Endothelial cell of umbilical vein (primary cell): ENCODE results near the gene CXCL16. TPM values are rescaled to one million over a fixed set of nuclear protein-coding genes. Genes with fewer than 3 reads are reported as not detected.

Experiments used
- BruUV-seq: library from RNA; stranded (reverse); fragments of 400-500 nt; replicated peaks from 2 replicates; lab custom pipeline; 2021; lab: Mats Ljungman, UMichigan
- CTCF ChIA-PET: fragments of 300-600, 350-600 bp; sonication (Branson Sonifier 250); formaldehyde crosslinking; loops from one replicate; lab custom pipeline; 2021; ENCODE audit warnings: antibody characterized with exemption, inconsistent platforms; lab: Charles Lee
- POLR2A ChIA-PET: fragments of 300-600, 350-600 bp; sonication (Branson Sonifier 250); formaldehyde crosslinking; loops from one replicate; lab custom pipeline; 2021; ENCODE audit warnings: antibody characterized with exemption, inconsistent platforms; lab: Charles Lee
- DNase-seq: peaks from one replicate; pipeline ENCODE4 v3.0.0-alpha.2; 2011; ENCODE audit warnings: low read depth, low spot score
- FAIRE-seq: peaks from 2 replicates; lab custom pipeline; 2011; peaks lifted over from hg19 to GRCh38; lab: Jason Lieb, UNC
- H2AFZ ChIP-seq: 2 replicates; pipeline ENCODE4 v1.6.0; 2012; ENCODE audit warnings: low read depth, low read length, control low read depth, inconsistent platforms
- H3K27ac ChIP-seq: 2 replicates; pipeline ENCODE4 v1.5.1; 2011; ENCODE audit warnings: low read depth, mild to moderate bottlenecking, control low read depth, low read length, moderate library complexity; ENCODE audit not compliant: insufficient read depth
- H3K27me3 ChIP-seq, 2 experiments: 2 replicates each; pipeline versions ENCODE4 v1.6.0 to v1.6.1; 2011; ENCODE audit warnings: low read length in 2 of 2, mixed read lengths in 1 of 2; ENCODE audit not compliant: control insufficient read depth in 2 of 2, insufficient read depth in 2 of 2
- H3K36me3 ChIP-seq, 2 experiments: 2 replicates in 1 of 2; 3 replicates in 1 of 2; pipeline ENCODE4 v1.5.1; 2011; ENCODE audit warnings: low read length in 2 of 2, mild to moderate bottlenecking in 1 of 2, moderate library complexity in 1 of 2; ENCODE audit not compliant: control insufficient read depth in 2 of 2, insufficient read depth in 2 of 2; ENCODE audit errors: extremely low read depth in 1 of 2
- H3K4me1 ChIP-seq: 3 replicates; pipeline ENCODE4 v1.5.1; 2011; ENCODE audit warnings: mild to moderate bottlenecking, low read length; ENCODE audit not compliant: control insufficient read depth, insufficient read depth; ENCODE audit errors: extremely low read depth
- H3K4me2 ChIP-seq: 2 replicates; pipeline ENCODE4 v1.6.1; 2011; ENCODE audit warnings: low read length, control low read depth, mixed read lengths; ENCODE audit not compliant: insufficient read depth
- H3K4me3 ChIP-seq, 3 experiments: fragments of 200-600 bp in 1 of 3; sonication (generic), shearing (Covaris generic) in 1 of 3; replicated peaks in 1 of 3; 2 replicates each; pipeline ENCODE4 v1.5.1; 2011 to 2016; ENCODE audit warnings: control low read depth in 3 of 3, low read length in 3 of 3, mild to moderate bottlenecking in 2 of 3, inconsistent platforms in 1 of 3, low read depth in 1 of 3, moderate library complexity in 1 of 3; ENCODE audit not compliant: insufficient read depth in 1 of 3
- H3K79me2 ChIP-seq: 2 replicates; pipeline ENCODE4 v1.6.0; 2012; ENCODE audit warnings: low read length, inconsistent platforms; ENCODE audit not compliant: control insufficient read depth, insufficient read depth
- H3K9ac ChIP-seq: replicated peaks from 2 replicates; pipeline ENCODE3; 2011; ENCODE audit warnings: low read length, control low read depth; ENCODE audit not compliant: insufficient read depth; ENCODE audit errors: extremely low read depth
- H3K9me1 ChIP-seq: replicated peaks from 3 replicates; pipeline ENCODE4 v1.6.0; 2011; ENCODE audit warnings: mild to moderate bottlenecking, low read length; ENCODE audit not compliant: control insufficient read depth, insufficient read depth; ENCODE audit errors: extremely low read depth
- H3K9me3 ChIP-seq: replicated peaks from 2 replicates; pipeline ENCODE4 v1.5.1; 2012; ENCODE audit warnings: low read length, inconsistent platforms; ENCODE audit not compliant: control insufficient read depth, insufficient read depth
- H4K20me1 ChIP-seq: replicated peaks from 2 replicates; pipeline ENCODE3; 2011; ENCODE audit warnings: mild to moderate bottlenecking, low read length; ENCODE audit not compliant: control insufficient read depth, insufficient read depth; ENCODE audit errors: extremely low read depth
- EZH2 ChIP-seq: IDR thresholded peaks from 2 replicates; pipeline ENCODE4 v1.6.1; 2012; ENCODE audit warnings: borderline replicate concordance, low read depth, mild to moderate bottlenecking, moderate library complexity, low read length, inconsistent platforms; ENCODE audit not compliant: severe bottlenecking
- FOS ChIP-seq: IDR thresholded peaks from 2 replicates; pipeline ENCODE4 v1.6.1; 2011; ENCODE audit warnings: mild to moderate bottlenecking, low read length, moderate library complexity, borderline replicate concordance; ENCODE audit not compliant: insufficient read depth
- GATA2 ChIP-seq: IDR thresholded peaks from 2 replicates; pipeline ENCODE4 v1.7.0; 2011; ENCODE audit warnings: low read depth, mild to moderate bottlenecking, moderate library complexity, mixed read lengths, low read length; ENCODE audit not compliant: insufficient read length, insufficient read depth
- JUN ChIP-seq: IDR thresholded peaks from 2 replicates; pipeline ENCODE4 v1.6.1; 2011; ENCODE audit warnings: borderline replicate concordance, low read depth; ENCODE audit not compliant: insufficient read length, insufficient read depth
- MYC ChIP-seq: IDR thresholded peaks from one replicate; pipeline ENCODE4 v1.6.1; 2011; ENCODE audit warnings: mild to moderate bottlenecking, low read depth, low read length
- POLR2A ChIP-seq: IDR thresholded peaks from 2 replicates; pipeline ENCODE4 v1.6.1; 2012; ENCODE audit warnings: low read depth, mild to moderate bottlenecking, control low read depth, low read length
- POLR2AphosphoS5 ChIP-seq: IDR thresholded peaks from 2 replicates; pipeline ENCODE4 v1.6.1; 2012; ENCODE audit warnings: low read depth, mild to moderate bottlenecking, control low read depth, low read length, moderate library complexity; ENCODE audit not compliant: insufficient read depth
- dilution Hi-C: fragments of 300-500 bp; cut with MboI; formaldehyde crosslinking; loops from one replicate; pipeline ENCODE4 v1.15.0; 2019; ENCODE audit warnings: low sequenced_read_pairs; ENCODE audit not compliant: extremely low pct_ligation_motif_present
- intact Hi-C: fragments of 100-400 bp; cut with micrococcal nuclease; formaldehyde crosslinking; loops from one replicate; pipeline ENCODE4 v1.10.0; 2022
- polyA plus RNA-seq, 4 experiments: library from polyadenylated mRNA; depleted of rRNA in 3 of 4; stranded (reverse) in 3 of 4; unstranded in 1 of 4; fragments of >200 nt; gene quantifications; 2 replicates each; pipeline versions ENCODE4 v1.2.1 to v1.2.3, GENCODE V29; 2011 to 2012; ENCODE audit warnings: missing spikeins in 1 of 4
- total RNA-seq: library from RNA; stranded (reverse); gene quantifications from 2 replicates; pipeline ENCODE4 v1.2.3, GENCODE V29; 2021
- TF ChIP-seq, protein P1 (sequence below): IDR thresholded peaks from 2 replicates; pipeline ENCODE4 v1.6.1; 2011; ENCODE audit not compliant: insufficient read depth, insufficient read length
- TF ChIP-seq, protein P2 (sequence below), 2 donors: IDR thresholded peaks; 1 replicate in 1 of 2; 2 replicates in 1 of 2; pipeline ENCODE4 v1.5.1; 2011; ENCODE audit warnings: low read length in 2 of 2, mild to moderate bottlenecking in 2 of 2, moderate library complexity in 2 of 2, control low read depth in 1 of 2, inconsistent platforms in 1 of 2, low read depth in 1 of 2; ENCODE audit not compliant: insufficient read depth in 1 of 2; ENCODE audit errors: extremely low read depth in 1 of 2

CXCL16 gene
- total and polyA plus RNA-seq, 2 donors (not counting 3 experiments of a cell fraction or from before 2014, with no cell fraction given): 4.8 to 6.1 TPM

DNA sequence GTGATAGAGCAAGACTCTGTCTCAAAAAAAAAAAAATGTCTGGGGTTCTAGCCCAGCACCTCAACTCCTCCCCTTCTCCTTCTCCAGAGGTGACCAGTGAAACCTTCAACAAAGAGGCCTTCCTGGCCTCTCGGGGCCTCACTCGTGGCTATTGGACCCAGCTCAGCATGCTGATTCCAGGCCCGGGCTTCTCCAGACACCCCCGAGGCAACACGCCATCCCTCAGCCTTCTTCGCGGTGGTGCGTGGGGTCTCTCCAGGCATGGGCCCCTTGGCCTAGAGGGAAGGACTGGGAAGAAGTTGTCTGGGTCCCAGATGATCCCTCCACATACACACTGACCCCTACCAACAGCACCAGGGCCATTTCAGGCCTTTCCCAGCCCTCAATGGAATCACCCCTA is 3.5 kb upstream of the CXCL16 start:
- H3K4me3 ChIP-seq: no peak overlapping the region
- POLR2A ChIA-PET: no interaction called here
- H3K9ac ChIP-seq: no peak overlapping the region
- no peaks in the 10 kb centered on the region for H3K79me2 ChIP-seq
- no peak overlapping the region for H3K27ac ChIP-seq
- TF ChIP-seq, protein P1, sequence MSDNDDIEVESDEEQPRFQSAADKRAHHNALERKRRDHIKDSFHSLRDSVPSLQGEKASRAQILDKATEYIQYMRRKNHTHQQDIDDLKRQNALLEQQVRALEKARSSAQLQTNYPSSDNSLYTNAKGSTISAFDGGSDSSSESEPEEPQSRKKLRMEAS: no peak
- TF ChIP-seq, protein P2, sequence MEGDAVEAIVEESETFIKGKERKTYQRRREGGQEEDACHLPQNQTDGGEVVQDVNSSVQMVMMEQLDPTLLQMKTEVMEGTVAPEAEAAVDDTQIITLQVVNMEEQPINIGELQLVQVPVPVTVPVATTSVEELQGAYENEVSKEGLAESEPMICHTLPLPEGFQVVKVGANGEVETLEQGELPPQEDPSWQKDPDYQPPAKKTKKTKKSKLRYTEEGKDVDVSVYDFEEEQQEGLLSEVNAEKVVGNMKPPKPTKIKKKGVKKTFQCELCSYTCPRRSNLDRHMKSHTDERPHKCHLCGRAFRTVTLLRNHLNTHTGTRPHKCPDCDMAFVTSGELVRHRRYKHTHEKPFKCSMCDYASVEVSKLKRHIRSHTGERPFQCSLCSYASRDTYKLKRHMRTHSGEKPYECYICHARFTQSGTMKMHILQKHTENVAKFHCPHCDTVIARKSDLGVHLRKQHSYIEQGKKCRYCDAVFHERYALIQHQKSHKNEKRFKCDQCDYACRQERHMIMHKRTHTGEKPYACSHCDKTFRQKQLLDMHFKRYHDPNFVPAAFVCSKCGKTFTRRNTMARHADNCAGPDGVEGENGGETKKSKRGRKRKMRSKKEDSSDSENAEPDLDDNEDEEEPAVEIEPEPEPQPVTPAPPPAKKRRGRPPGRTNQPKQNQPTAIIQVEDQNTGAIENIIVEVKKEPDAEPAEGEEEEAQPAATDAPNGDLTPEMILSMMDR (IDR thresholded peaks at IDR 0.05; ENCODE audit: extremely low read depth in 1 of 2, insufficient read depth in 1 of 2, low read depth in 1 of 2, low read length in 2 of 2): no peak
- dilution Hi-C loops: no loop called here
- no peaks in the 10 kb centered on the region for H4K20me1 ChIP-seq
- H2AFZ ChIP-seq: no peak overlapping the region
- H3K27me3 ChIP-seq: peaks cover 7 to 11% of the 10 kb centered on the region in 2 experiments
- intact Hi-C loops: no loop called here
- H3K36me3 ChIP-seq: no peaks in the 10 kb centered on the region
- CTCF ChIA-PET: interaction anchor here (1.5 kb wide), 1 partner anchor 36 kb away, joined by 3 read pairs; no protein-coding TSS in a partner anchor
- peaks cover 11% of the 10 kb centered on the region for H3K4me1 ChIP-seq
- no peak overlapping the region for H3K4me2 ChIP-seq
- no peaks in the 10 kb centered on the region for H3K9me1 ChIP-seq
- DNase-seq (no peak), FAIRE-seq (no peak)
- no peaks in the 10 kb centered on the region for H3K9me3 ChIP-seq
- no TSS peak for BruUV-seq

DNA sequence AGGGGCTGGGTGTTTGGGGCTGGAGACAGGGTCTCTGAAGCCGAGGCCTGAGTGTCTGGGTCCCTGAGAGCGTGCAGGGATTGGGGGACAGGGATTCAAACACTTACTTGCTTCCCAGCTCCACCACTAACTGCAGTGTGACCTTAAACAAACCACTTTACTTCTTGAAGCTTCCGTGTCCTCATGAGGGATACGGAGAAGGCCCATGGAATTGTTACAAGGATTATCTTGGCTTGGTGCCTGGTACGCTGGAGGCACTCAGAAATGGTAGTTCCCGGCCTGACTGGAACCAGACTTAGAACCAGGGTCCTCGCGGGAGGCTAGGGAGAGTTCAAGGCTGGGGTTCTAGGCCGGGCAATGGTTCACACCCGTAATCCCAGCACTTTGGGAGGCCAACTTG is 2.9 kb upstream of the CXCL16 start:
- ChIA-PET CTCF (interaction anchor here (1.5 kb wide), 1 partner anchor 37 kb away, joined by 3 read pairs; no protein-coding TSS in a partner anchor), POLR2A (no interaction called here)
- intact Hi-C loops: no loop called here
- H3K4me1 ChIP-seq: peaks cover 8% of the 10 kb centered on the region
- H3K9me3 ChIP-seq: no peaks in the 10 kb centered on the region
- no TSS peak for BruUV-seq
- no peak overlapping the region for H3K27ac ChIP-seq
- TF ChIP-seq POLR2AphosphoS5 (no peak), EZH2 (no peak), POLR2A (no peak), FOS (no peak), MYC (no peak), GATA2 (no peak), JUN (no peak)
- TF ChIP-seq, protein P1: no peak
- TF ChIP-seq, protein P2 (IDR thresholded peaks at IDR 0.05; ENCODE audit: extremely low read depth in 1 of 2, insufficient read depth in 1 of 2, low read depth in 1 of 2, low read length in 2 of 2): no peak
- dilution Hi-C loops: no loop called here
- H3K36me3 ChIP-seq: no peaks in the 10 kb centered on the region
- DNase-seq: no peak
- no peak overlapping the region for H2AFZ ChIP-seq
- H3K9me1 ChIP-seq: no peaks in the 10 kb centered on the region
- H3K9ac ChIP-seq: no peak overlapping the region
- no peaks in the 10 kb centered on the region for H3K79me2 ChIP-seq
- FAIRE-seq: no peak
- no peak overlapping the region for H3K4me2 ChIP-seq
- peaks cover 9 to 14% of the 10 kb centered on the region in 2 experiments for H3K27me3 ChIP-seq
- no peaks in the 10 kb centered on the region for H4K20me1 ChIP-seq
- H3K4me3 ChIP-seq: no peak overlapping the region
